ENCODE data around the gene SERAC1.

SERAC1 gene

GRCh38 chr6:158158123-158158522 lies 9.9 kb downstream of the SERAC1 start:
- TF ChIP-seq POLR2AphosphoS5 (IDR thresholded peaks at IDR 0.05; ENCODE audit: low read depth, low read length) (no peak), SIN3A (IDR thresholded peaks at IDR 0.05; ENCODE audit: borderline replicate concordance, insufficient read depth, low read length) (no peak), TAF1 (IDR thresholded peaks at IDR 0.05; ENCODE audit: borderline replicate concordance, insufficient read depth, low read length) (no peak), FOXP2 (optimal IDR thresholded peaks at IDR 0.05; ENCODE audit: borderline replicate concordance, extremely low read depth, extremely low read length, insufficient read depth) (no peak)
- TF ChIP-seq, protein P1, sequence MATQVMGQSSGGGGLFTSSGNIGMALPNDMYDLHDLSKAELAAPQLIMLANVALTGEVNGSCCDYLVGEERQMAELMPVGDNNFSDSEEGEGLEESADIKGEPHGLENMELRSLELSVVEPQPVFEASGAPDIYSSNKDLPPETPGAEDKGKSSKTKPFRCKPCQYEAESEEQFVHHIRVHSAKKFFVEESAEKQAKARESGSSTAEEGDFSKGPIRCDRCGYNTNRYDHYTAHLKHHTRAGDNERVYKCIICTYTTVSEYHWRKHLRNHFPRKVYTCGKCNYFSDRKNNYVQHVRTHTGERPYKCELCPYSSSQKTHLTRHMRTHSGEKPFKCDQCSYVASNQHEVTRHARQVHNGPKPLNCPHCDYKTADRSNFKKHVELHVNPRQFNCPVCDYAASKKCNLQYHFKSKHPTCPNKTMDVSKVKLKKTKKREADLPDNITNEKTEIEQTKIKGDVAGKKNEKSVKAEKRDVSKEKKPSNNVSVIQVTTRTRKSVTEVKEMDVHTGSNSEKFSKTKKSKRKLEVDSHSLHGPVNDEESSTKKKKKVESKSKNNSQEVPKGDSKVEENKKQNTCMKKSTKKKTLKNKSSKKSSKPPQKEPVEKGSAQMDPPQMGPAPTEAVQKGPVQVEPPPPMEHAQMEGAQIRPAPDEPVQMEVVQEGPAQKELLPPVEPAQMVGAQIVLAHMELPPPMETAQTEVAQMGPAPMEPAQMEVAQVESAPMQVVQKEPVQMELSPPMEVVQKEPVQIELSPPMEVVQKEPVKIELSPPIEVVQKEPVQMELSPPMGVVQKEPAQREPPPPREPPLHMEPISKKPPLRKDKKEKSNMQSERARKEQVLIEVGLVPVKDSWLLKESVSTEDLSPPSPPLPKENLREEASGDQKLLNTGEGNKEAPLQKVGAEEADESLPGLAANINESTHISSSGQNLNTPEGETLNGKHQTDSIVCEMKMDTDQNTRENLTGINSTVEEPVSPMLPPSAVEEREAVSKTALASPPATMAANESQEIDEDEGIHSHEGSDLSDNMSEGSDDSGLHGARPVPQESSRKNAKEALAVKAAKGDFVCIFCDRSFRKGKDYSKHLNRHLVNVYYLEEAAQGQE (IDR thresholded peaks at IDR 0.05; ENCODE audit: insufficient read depth in 1 of 2, low read depth in 2 of 2, low read length in 2 of 2) = no peak

GRCh38 chr6:158157064-158157764 lies 10.8 kb downstream of the SERAC1 start:
- TF ChIP-seq POLR2AphosphoS5 (IDR thresholded peaks at IDR 0.05; ENCODE audit: low read depth, low read length) = no peak
- TF ChIP-seq SIN3A (IDR thresholded peaks at IDR 0.05; ENCODE audit: borderline replicate concordance, insufficient read depth, low read length) = no peak
- TF ChIP-seq, protein P1 (IDR thresholded peaks at IDR 0.05; ENCODE audit: insufficient read depth in 1 of 2, low read depth in 2 of 2, low read length in 2 of 2) = no peak
- TF ChIP-seq TAF1 (IDR thresholded peaks at IDR 0.05; ENCODE audit: borderline replicate concordance, insufficient read depth, low read length) = no peak
- no peak for TF ChIP-seq FOXP2 (optimal IDR thresholded peaks at IDR 0.05; ENCODE audit: borderline replicate concordance, extremely low read depth, extremely low read length, insufficient read depth)

GRCh38 chr6:158154816-158155215 lies 13.2 kb downstream of the SERAC1 start:
- TF ChIP-seq POLR2AphosphoS5 (IDR thresholded peaks at IDR 0.05; ENCODE audit: low read depth, low read length) (no peak), TAF1 (IDR thresholded peaks at IDR 0.05; ENCODE audit: borderline replicate concordance, insufficient read depth, low read length) (no peak), SIN3A (IDR thresholded peaks at IDR 0.05; ENCODE audit: borderline replicate concordance, insufficient read depth, low read length) (no peak), FOXP2 (optimal IDR thresholded peaks at IDR 0.05; ENCODE audit: borderline replicate concordance, extremely low read depth, extremely low read length, insufficient read depth) (no peak)
- TF ChIP-seq, protein P1 (IDR thresholded peaks at IDR 0.05; ENCODE audit: insufficient read depth in 1 of 2, low read depth in 2 of 2, low read length in 2 of 2) = no peak

GRCh38 chr6:158153576-158153975 lies 14.5 kb downstream of the SERAC1 start:
- TF ChIP-seq, protein P1 (IDR thresholded peaks at IDR 0.05; ENCODE audit: insufficient read depth in 1 of 2, low read depth in 2 of 2, low read length in 2 of 2) = no peak
- TF ChIP-seq FOXP2 (optimal IDR thresholded peaks at IDR 0.05; ENCODE audit: borderline replicate concordance, extremely low read depth, extremely low read length, insufficient read depth) = no peak
- no peak for TF ChIP-seq SIN3A (IDR thresholded peaks at IDR 0.05; ENCODE audit: borderline replicate concordance, insufficient read depth, low read length)

All from PFSK-1 (cell line).